ENCODE data around the gene OR7D2.

- TF ChIP-seq CTCF (IDR thresholded peaks at IDR 0.05) (no peak), POLR2A (IDR thresholded peaks at IDR 0.05) (no peak), EP300 (IDR thresholded peaks at IDR 0.05) (no peak), POLR2AphosphoS5 (IDR thresholded peaks at IDR 0.05) (no peak)
Measured at GRCh38 chr19:9187191-9187590, 8.4 kb downstream of the OR7D2 start.

Data from sigmoid colon (tissue), 4 donors.